H1 (cell line): ENCODE data around the gene MIEN1. TPM values are rescaled to one million over a fixed set of nuclear protein-coding genes. Genes with fewer than 3 reads are reported as not detected.

Source experiments
- CTCF ChIA-PET: fragments of 300-600 bp; sonication (Branson Sonifier 250); formaldehyde crosslinking; loops from one replicate; lab custom pipeline; 2021; ENCODE audit not compliant: partially characterized antibody; lab: Charles Lee
- POLR2A ChIA-PET: fragments of 300-600 bp; sonication (Branson Sonifier 250); formaldehyde crosslinking; loops from one replicate; lab custom pipeline; 2021; ENCODE audit warnings: inconsistent platforms; ENCODE audit not compliant: partially characterized antibody; lab: Charles Lee
- DNase-seq, 2 experiments: peaks; one replicate each; pipeline versions ENCODE4 v3.0.0 to v3.0.0-alpha.2; 2010 to 2022; ENCODE audit warnings: low spot score in 2 of 2, low read depth in 1 of 2, mixed read lengths in 1 of 2
- FAIRE-seq: peaks from 2 replicates; lab custom pipeline; 2011; peaks lifted over from hg19 to GRCh38; lab: Jason Lieb, UNC
- H2AFZ ChIP-seq: 2 replicates; pipeline ENCODE4 v1.8.1; 2012; ENCODE audit warnings: low read length, inconsistent platforms
- H2AK5ac ChIP-seq: 2 replicates; pipeline ENCODE4 v1.6.1; 2013; ENCODE audit warnings: low read depth, low read length
- H2BK120ac ChIP-seq: replicated peaks from 2 replicates; pipeline ENCODE3; 2013; ENCODE audit warnings: low read depth, low read length, inconsistent platforms
- H2BK12ac ChIP-seq: 2 replicates; pipeline ENCODE4 v1.6.1; 2013; ENCODE audit warnings: low read depth, low read length
- H2BK15ac ChIP-seq: 2 replicates; pipeline ENCODE4 v1.6.1; 2013; ENCODE audit warnings: low read length
- H2BK20ac ChIP-seq: 2 replicates; pipeline ENCODE4 v1.6.1; 2013; ENCODE audit warnings: low read length
- H2BK5ac ChIP-seq: 2 replicates; pipeline ENCODE4 v1.6.1; 2013; ENCODE audit warnings: low read depth, low read length
- H3K14ac ChIP-seq: 2 replicates; pipeline ENCODE4 v1.6.1; 2013; ENCODE audit warnings: inconsistent platforms; ENCODE audit not compliant: insufficient read length
- H3K18ac ChIP-seq: 2 replicates; pipeline ENCODE4 v1.6.1; 2013; ENCODE audit warnings: low read length; ENCODE audit errors: extremely low read depth
- H3K23ac ChIP-seq: 2 replicates; pipeline ENCODE4 v1.6.1; 2013; ENCODE audit warnings: inconsistent platforms; ENCODE audit not compliant: insufficient read length
- H3K23me2 ChIP-seq: 2 replicates; pipeline ENCODE4 v1.6.1; 2013; ENCODE audit warnings: low read depth, low read length
- H3K27ac ChIP-seq: 2 replicates; pipeline ENCODE4 v1.6.1; 2011; ENCODE audit warnings: low read depth, low read length, inconsistent platforms
- H3K27me3 ChIP-seq, 4 experiments: replicated peaks in 1 of 4; 1 replicate in 1 of 4; 2 replicates in 3 of 4; pipeline versions ENCODE4 v1.6.1 to v1.8.1; 2011 to 2013; ENCODE audit warnings: low read length in 3 of 4, mild to moderate bottlenecking in 3 of 4, inconsistent platforms in 2 of 4, mixed read lengths in 2 of 4, moderate library complexity in 1 of 4; ENCODE audit not compliant: control insufficient read depth in 3 of 4, insufficient read depth in 3 of 4; ENCODE audit errors: extremely low read depth in 1 of 4
- H3K36me3 ChIP-seq, 4 experiments: 2 replicates each; pipeline versions ENCODE4 v1.6.1 to v1.8.1; 2011 to 2013; ENCODE audit warnings: mild to moderate bottlenecking in 4 of 4, low read length in 3 of 4, moderate library complexity in 2 of 4, control low read depth in 1 of 4, inconsistent platforms in 1 of 4; ENCODE audit not compliant: insufficient read depth in 4 of 4, control insufficient read depth in 2 of 4
- H3K4ac ChIP-seq: replicated peaks from 2 replicates; pipeline ENCODE3; 2013; ENCODE audit warnings: low read length, low read depth, mixed read lengths, inconsistent platforms; ENCODE audit not compliant: insufficient read length
- H3K4me1 ChIP-seq, 4 experiments: replicated peaks in 1 of 4; 1 replicate in 1 of 4; 2 replicates in 3 of 4; pipeline versions ENCODE4 v1.6.1 to v1.8.1; 2011 to 2013; ENCODE audit warnings: low read length in 3 of 4, inconsistent platforms in 2 of 4, mixed read lengths in 1 of 4; ENCODE audit not compliant: insufficient read depth in 4 of 4, control insufficient read depth in 3 of 4
- H3K4me2 ChIP-seq, 2 experiments: 2 replicates each; pipeline versions ENCODE4 v1.6.1 to v1.8.1; 2011 to 2013; ENCODE audit warnings: low read depth in 2 of 2, low read length in 2 of 2, control low read depth in 1 of 2, inconsistent platforms in 1 of 2, mild to moderate bottlenecking in 1 of 2; ENCODE audit not compliant: insufficient read depth in 1 of 2
- H3K4me3 ChIP-seq, 4 experiments: fragments of 200-600, 300-600 bp in 1 of 4; sonication (generic), shearing (Covaris generic), sonication (Bioruptor Twin) in 1 of 4; 2 replicates each; pipeline versions ENCODE4 v1.5.1 to v1.8.1; 2011 to 2016; ENCODE audit warnings: low read length in 4 of 4, low read depth in 3 of 4, control low read depth in 2 of 4, inconsistent platforms in 2 of 4, mild to moderate bottlenecking in 2 of 4, mixed read lengths in 1 of 4, moderate library complexity in 1 of 4; ENCODE audit not compliant: insufficient read depth in 2 of 4; ENCODE audit errors: extremely low read depth in 1 of 4
- H3K56ac ChIP-seq: replicated peaks from 2 replicates; pipeline ENCODE3; 2013; ENCODE audit warnings: low read depth, mild to moderate bottlenecking, mixed read lengths, low read length, inconsistent platforms; ENCODE audit not compliant: insufficient read length
- H3K79me1 ChIP-seq: 2 replicates; pipeline ENCODE4 v1.6.1; 2013; ENCODE audit warnings: low read depth, low read length, control low read depth
- H3K79me2 ChIP-seq, 2 experiments: 2 replicates each; pipeline versions ENCODE4 v1.6.1 to v1.8.1; 2012 to 2013; ENCODE audit warnings: low read length in 2 of 2, mild to moderate bottlenecking in 2 of 2, inconsistent platforms in 1 of 2; ENCODE audit not compliant: insufficient read depth in 2 of 2, control insufficient read depth in 1 of 2
- H3K9ac ChIP-seq, 4 experiments: replicated peaks in 1 of 4; 1 replicate in 1 of 4; 2 replicates in 3 of 4; pipeline versions ENCODE4 v1.6.1 to v1.8.1; 2011 to 2013; ENCODE audit warnings: low read depth in 3 of 4, low read length in 3 of 4, control low read depth in 2 of 4, mild to moderate bottlenecking in 2 of 4, moderate library complexity in 2 of 4, inconsistent platforms in 1 of 4; ENCODE audit errors: extremely low read depth in 1 of 4
- H3K9me3 ChIP-seq, 2 experiments: 2 replicates each; pipeline versions ENCODE4 v1.6.1 to v1.8.1; 2012 to 2013; ENCODE audit warnings: mild to moderate bottlenecking in 2 of 2, moderate library complexity in 2 of 2, control low read depth in 1 of 2, inconsistent platforms in 1 of 2, low read depth in 1 of 2, low read length in 1 of 2, mixed read lengths in 1 of 2; ENCODE audit not compliant: insufficient read depth in 2 of 2
- H4K20me1 ChIP-seq, 2 experiments: replicated peaks in 1 of 2; 2 replicates each; pipeline versions ENCODE3 to v1.8.1; 2011 to 2013; ENCODE audit warnings: inconsistent platforms in 2 of 2, low read length in 2 of 2, mild to moderate bottlenecking in 1 of 2; ENCODE audit not compliant: insufficient read depth in 2 of 2, control insufficient read depth in 1 of 2
- H4K5ac ChIP-seq: 2 replicates; pipeline ENCODE4 v1.6.1; 2013; ENCODE audit warnings: low read length, low read depth, mixed read lengths, inconsistent platforms; ENCODE audit not compliant: insufficient read length
- H4K8ac ChIP-seq: 2 replicates; pipeline ENCODE4 v1.8.0; 2013; ENCODE audit warnings: mild to moderate bottlenecking, moderate library complexity, low read length, inconsistent platforms; ENCODE audit not compliant: insufficient read depth; ENCODE audit errors: extremely low read depth
- H4K91ac ChIP-seq: replicated peaks from 2 replicates; pipeline ENCODE3; 2013; ENCODE audit warnings: low read length, mixed read lengths, inconsistent platforms; ENCODE audit not compliant: insufficient read length
- CBX8 ChIP-seq: fragments of 300-800, 300-1000 bp; sonication (generic); IDR thresholded peaks from 2 replicates; pipeline ENCODE4 v1.7.1; 2016; ENCODE audit warnings: low read depth, low read length, borderline replicate concordance
- CHD2 ChIP-seq: IDR thresholded peaks from 2 replicates; pipeline ENCODE4 v1.6.1; 2012; ENCODE audit warnings: low read length, improper control_type of control experiment
- CREB1 ChIP-seq: IDR thresholded peaks from 2 replicates; pipeline ENCODE4 v1.6.1; 2012; ENCODE audit warnings: inconsistent platforms
- WGBS, 2 experiments: shearing (Covaris generic) in 1 of 2; methylation state at CpG; one replicate each; pipeline versions ENCODE4 v1.1.6 to v1.1.7; 2013 to 2015; ENCODE audit warnings: low lambda C conversion rate in 2 of 2, mixed read lengths in 2 of 2, inconsistent platforms in 1 of 2, low coverage in 1 of 2, missing lambda C conversion rate in 1 of 2; ENCODE audit not compliant: insufficient replicate concordance in 2 of 2, insufficient coverage in 1 of 2, insufficient read length in 1 of 2; ENCODE audit errors: extremely low coverage in 1 of 2, missing lambda C conversion rate in 1 of 2; 5-methylcytosine and 5-hydroxymethylcytosine counted together
- polyA plus RNA-seq, 7 experiments: library from polyadenylated mRNA; depleted of rRNA in 3 of 7; stranded (reverse) in 5 of 7; unstranded in 2 of 7; fragments of >200 nt in 5 of 7; fragments of 200-250 nt in 2 of 7; gene quantifications; 1 replicate in 5 of 7; 2 replicates in 1 of 7; 4 replicates in 1 of 7; pipeline versions ENCODE4 v1.2.1 to v1.2.3, GENCODE V29; 2011 to 2013; ENCODE audit warnings: missing spikeins in 2 of 7, mixed read lengths in 2 of 7
- total RNA-seq: library from RNA; stranded (reverse); fragmentation: NEBNext Ultra II Directional; extraction: Animal tissue kit (Norgen Biotek cat#: 25700); gene quantifications from 2 replicates; pipeline ENCODE4 v1.2.1, GENCODE V29; 2021

Gene MIEN1
- total and polyA plus RNA-seq, 2 of the 8 experiments (the other 6 are each of a cell fraction or from before 2014, with no cell fraction given): 29.6 to 54.9 TPM

- H2BK15ac ChIP-seq: no peak overlapping the region
- H3K56ac ChIP-seq: no peak overlapping the region
- no peak overlapping the region for H2BK5ac ChIP-seq
- H2BK20ac ChIP-seq: no peak overlapping the region
- no peak overlapping the region for H3K4ac ChIP-seq
- no peak overlapping the region for H4K5ac ChIP-seq
- 85% methylated on average over 4 of the region's 4 CpGs; no CpG with 5 or more reads in 1 of the 2 experiments for WGBS, 2 experiments
- ChIA-PET CTCF (interaction anchor here (1.1 to 8.2 kb wide), 4 partner anchors 28 to 136 kb away, joined by 3 to 102 read pairs (median 8); no protein-coding TSS in a partner anchor), POLR2A (no interaction called here)
- no peak overlapping the region for H4K8ac ChIP-seq
- H3K14ac ChIP-seq: no peak overlapping the region
- H3K9me3 ChIP-seq: no peaks in the 10 kb centered on the region
- no peak for FAIRE-seq
- H3K4me2 ChIP-seq: no peak overlapping the region
- peaks cover 10% of the 10 kb centered on the region; the same call in 1 of the 2 replicates for H3K23me2 ChIP-seq
- no peak overlapping the region for H4K91ac ChIP-seq
- H3K4me1 ChIP-seq: peaks cover 8 to 15% (median 12%) of the 10 kb centered on the region in 4 experiments
- no peak overlapping the region for H3K27ac ChIP-seq
- H3K9ac ChIP-seq: no peak overlapping the region
- H3K36me3 ChIP-seq: no peaks in the 10 kb centered on the region
- H2AFZ ChIP-seq: no peak overlapping the region
- H3K79me1 ChIP-seq: no peaks in the 10 kb centered on the region; the same call in 1 of the 2 replicates
- H3K79me2 ChIP-seq: no peaks in the 10 kb centered on the region
- no peak overlapping the region for H2BK120ac ChIP-seq
- H4K20me1 ChIP-seq: no peaks in the 10 kb centered on the region
- H3K27me3 ChIP-seq: peaks cover 0 to 3% (median 2%) of the 10 kb centered on the region in 4 experiments; a peak in 2 of 7 replicates
- no peak overlapping the region for H3K18ac ChIP-seq
- no peak overlapping the region for H3K4me3 ChIP-seq
- TF ChIP-seq CHD2: no peak
- no peak for TF ChIP-seq CBX8
- no peak for TF ChIP-seq CREB1
- TF ChIP-seq, all 59 proteins: peak for 0
- Histone ChIP-seq H2AK5ac (no peak overlapping the region), H3K23ac (no peak overlapping the region), H2BK12ac (no peak overlapping the region)
- no peak for DNase-seq
These were observed 26.9 kb upstream of the MIEN1 start for GRCh38 chr17:39757176-39757662.
